ENCODE results near the gene RPS6KA6.

- TF ChIP-seq HMGXB4 (CRISPR knock-in tag; IDR thresholded peaks at IDR 0.05; ENCODE audit: borderline replicate concordance in 1 of 2, low read depth in 1 of 2), result no peak
- TF ChIP-seq NFRKB (IDR thresholded peaks at IDR 0.05), result no peak
- TF ChIP-seq CTCF (CRISPR knock-in tag; IDR thresholded peaks at IDR 0.05), result no peak
- no peak for TF ChIP-seq RERE (CRISPR knock-in tag; IDR thresholded peaks at IDR 0.05; ENCODE audit: low read depth)
- TF ChIP-seq ZNF274 (CRISPR knock-in tag; IDR thresholded peaks at IDR 0.05), result no peak
- TF ChIP-seq POLR2AphosphoS2 (IDR thresholded peaks at IDR 0.05; ENCODE audit: low read depth, low read length), result no peak
- no peak for TF ChIP-seq ZBTB10 (CRISPR knock-in tag; IDR thresholded peaks at IDR 0.05; ENCODE audit: borderline replicate concordance)
- TF ChIP-seq ZSCAN21 (CRISPR knock-in tag; IDR thresholded peaks at IDR 0.05; ENCODE audit: borderline replicate concordance), result no peak
Measured at GRCh38 chrX:84174348-84174747, 13.7 kb downstream of the RPS6KA6 start.
